WTC11 (cell line): Measurements from ENCODE around the gene PDGFRB. TPM values are rescaled to one million over a fixed set of nuclear protein-coding genes. Genes with fewer than 3 reads are reported as not detected.

ENCODE experiments used
- ATAC-seq: fragments of 200-7000 bp; cut with Tn5 transposase; 2 replicates; pipeline ENCODE4 v1.10.0; 2021; ENCODE audit warnings: mild to moderate bottlenecking, moderate library complexity
- CTCF ChIA-PET: fragments of 300-600 bp; sonication (Branson Sonifier 250); formaldehyde crosslinking; loops from one replicate; lab custom pipeline; 2021; ENCODE audit warnings: antibody characterized with exemption; lab: Charles Lee
- POLR2A ChIA-PET: fragments of 350-600 bp; sonication (Branson Sonifier 250); formaldehyde crosslinking; loops from one replicate; lab custom pipeline; 2021; ENCODE audit warnings: antibody characterized with exemption; lab: Charles Lee
- DNase-seq: peaks from one replicate; pipeline ENCODE4 v3.0.0; 2021; ENCODE audit warnings: low spot score
- H3K27ac Mint-ChIP-seq: 2 replicates; pipeline ENCODE4 v1.8.0; 2021; ENCODE audit warnings: mixed read lengths
- H3K27me3 Mint-ChIP-seq: 2 replicates; pipeline ENCODE4 v1.8.0; 2021; ENCODE audit warnings: low read depth, mild to moderate bottlenecking, moderate library complexity, mixed read lengths
- H3K36me3 Mint-ChIP-seq: 2 replicates; pipeline ENCODE4 v1.8.0; 2021; ENCODE audit warnings: mixed read lengths
- H3K4me1 Mint-ChIP-seq: 2 replicates; pipeline ENCODE4 v1.8.0; 2022; ENCODE audit warnings: mixed read lengths
- H3K4me3 Mint-ChIP-seq: 2 replicates; pipeline ENCODE4 v1.8.0; 2021; ENCODE audit warnings: mild to moderate bottlenecking, moderate library complexity, mixed read lengths
- H3K9me3 Mint-ChIP-seq: 2 replicates; pipeline ENCODE4 v1.8.0; 2021; ENCODE audit warnings: mixed read lengths
- CREB1 ChIP-seq: sonication (generic); formaldehyde crosslinking; IDR thresholded peaks from 2 replicates; pipeline ENCODE4 v1.8.0; 2023; ENCODE audit warnings: mild to moderate bottlenecking, missing genetic modification reagents
- FOXP1 ChIP-seq: sonication (generic); formaldehyde crosslinking; IDR thresholded peaks from 2 replicates; pipeline ENCODE4 v1.8.0; 2022; ENCODE audit warnings: missing genetic modification reagents, mild to moderate bottlenecking, moderate library complexity, borderline replicate concordance
- GRHL2 ChIP-seq: fragments of 250-450 bp; sonication (Bioruptor Pico); IDR thresholded peaks from 2 replicates; pipeline ENCODE4 v1.8.0; 2022; ENCODE audit warnings: mild to moderate bottlenecking, moderate library complexity; ENCODE audit not compliant: insufficient replicate concordance, severe bottlenecking
- HMGA2 ChIP-seq: fragments of 250-450 bp; sonication (Bioruptor Pico); IDR thresholded peaks from 2 replicates; pipeline ENCODE4 v1.4.0; 2021; ENCODE audit warnings: mild to moderate bottlenecking, moderate library complexity
- JUN ChIP-seq: sonication (generic); formaldehyde crosslinking; IDR thresholded peaks from 2 replicates; pipeline ENCODE4 v1.8.0; 2023; ENCODE audit warnings: mild to moderate bottlenecking, missing genetic modification reagents
- MYBL2 ChIP-seq: sonication (generic); formaldehyde crosslinking; IDR thresholded peaks from 2 replicates; pipeline ENCODE4 v1.8.1; 2023; ENCODE audit warnings: mild to moderate bottlenecking, moderate library complexity, missing genetic modification reagents
- NR2C2 ChIP-seq: sonication (generic); formaldehyde crosslinking; IDR thresholded peaks from 2 replicates; pipeline ENCODE4 v1.8.0; 2022; ENCODE audit warnings: mild to moderate bottlenecking, missing genetic modification reagents
- RORB ChIP-seq: fragments of 250-450 bp; sonication (Bioruptor Pico); IDR thresholded peaks from 2 replicates; pipeline ENCODE4 v1.9.0; 2021; ENCODE audit warnings: mild to moderate bottlenecking
- SOX15 ChIP-seq: fragments of 250-450 bp; sonication (Bioruptor Pico); IDR thresholded peaks from 2 replicates; pipeline ENCODE4 v1.9.0; 2021; ENCODE audit warnings: mild to moderate bottlenecking
- SP1 ChIP-seq: sonication (generic); formaldehyde crosslinking; conservative IDR thresholded peaks from 2 replicates; pipeline ENCODE4 v1.8.1; 2022; ENCODE audit warnings: missing genetic modification reagents
- TEAD1 ChIP-seq: sonication (generic); formaldehyde crosslinking; IDR thresholded peaks from 2 replicates; pipeline ENCODE4 v1.8.0; 2022; ENCODE audit warnings: mild to moderate bottlenecking, missing genetic modification reagents
- TEAD4 ChIP-seq: sonication (generic); formaldehyde crosslinking; IDR thresholded peaks from 2 replicates; pipeline ENCODE4 v1.8.0; 2022; ENCODE audit warnings: mild to moderate bottlenecking, missing genetic modification reagents
- ZNF121 ChIP-seq: sonication (generic); formaldehyde crosslinking; IDR thresholded peaks from 2 replicates; pipeline ENCODE4 v1.8.0; 2023; ENCODE audit warnings: missing genetic modification reagents
- ZNF317 ChIP-seq: sonication (generic); formaldehyde crosslinking; IDR thresholded peaks from 2 replicates; pipeline ENCODE4 v1.8.1; 2023; ENCODE audit warnings: low read depth, mild to moderate bottlenecking, moderate library complexity, missing genetic modification reagents, borderline replicate concordance
- ZNF416 ChIP-seq: fragments of 250-450 bp; sonication (Bioruptor Pico); IDR thresholded peaks from 2 replicates; pipeline ENCODE4 v1.9.0; 2021; ENCODE audit warnings: mild to moderate bottlenecking, inconsistent platforms
- total RNA-seq: library from RNA; stranded (reverse); gene quantifications from 3 replicates; pipeline ENCODE4 v1.2.3, GENCODE V29; 2021
- TF ChIP-seq, protein P1 (sequence below): sonication (generic); formaldehyde crosslinking; IDR thresholded peaks from 2 replicates; pipeline ENCODE4 v1.8.1; 2023; ENCODE audit warnings: mild to moderate bottlenecking, missing genetic modification reagents, moderate library complexity
- TF ChIP-seq, protein P2 (sequence below): sonication (generic); formaldehyde crosslinking; IDR thresholded peaks from 2 replicates; pipeline ENCODE4 v1.8.0; 2023; ENCODE audit warnings: missing genetic modification reagents
- TF ChIP-seq, protein P3 (sequence below): sonication (generic); formaldehyde crosslinking; IDR thresholded peaks from 2 replicates; pipeline ENCODE4 v1.8.1; 2022; ENCODE audit warnings: mild to moderate bottlenecking, moderate library complexity, missing genetic modification reagents
- TF ChIP-seq, protein P4 (sequence below): sonication (generic); formaldehyde crosslinking; IDR thresholded peaks from 2 replicates; pipeline ENCODE4 v1.8.1; 2022; ENCODE audit warnings: missing genetic modification reagents, borderline replicate concordance
- TF ChIP-seq, protein P5 (sequence below): fragments of 250-450 bp; sonication (Bioruptor Pico); conservative IDR thresholded peaks from 2 replicates; pipeline ENCODE4 v1.9.0; 2021; ENCODE audit warnings: mild to moderate bottlenecking

Gene PDGFRB
- total RNA-seq, 1 experiment from 2014 or later, result 5.1 TPM

DNA sequence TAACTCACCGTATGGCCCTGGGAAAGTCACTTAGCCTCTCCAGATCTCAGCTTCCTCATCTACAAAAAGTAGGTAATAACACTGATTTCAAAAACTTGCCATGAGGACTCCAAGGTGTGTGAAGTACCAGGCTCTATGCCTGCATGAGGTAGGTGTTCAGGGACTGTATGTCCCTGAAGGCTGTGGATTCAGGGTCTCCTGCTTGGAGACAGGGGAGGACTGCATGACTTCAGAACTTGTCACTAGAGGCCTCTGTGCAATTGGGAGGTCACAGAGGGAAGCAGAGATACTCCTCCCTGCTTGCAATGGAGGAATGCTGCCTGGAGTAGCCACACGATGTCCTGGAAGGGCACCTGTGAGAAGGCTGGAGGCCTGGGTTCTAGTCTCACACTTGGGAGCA lies 2.2 kb downstream of the PDGFRB start:
- peaks cover 6% of the 10 kb centered on the region for H3K27me3 Mint-ChIP-seq
- DNase-seq (no peak), ATAC-seq (no peak)
- no peak overlapping the region for H3K27ac Mint-ChIP-seq
- H3K36me3 Mint-ChIP-seq, result no peaks in the 10 kb centered on the region
- no peak overlapping the region for H3K4me3 Mint-ChIP-seq
- TF ChIP-seq TEAD4 (CRISPR knock-in tag), result no peak
- ChIA-PET POLR2A (no interaction called here), CTCF (interaction anchor here (0.6 to 2.3 kb wide), 4 partner anchors 23 to 44 kb away, joined by 3 to 8 read pairs (median 4); no protein-coding TSS in a partner anchor)
- H3K4me1 Mint-ChIP-seq, result peaks cover 26% of the 10 kb centered on the region
- H3K9me3 Mint-ChIP-seq, result no peaks in the 10 kb centered on the region

DNA sequence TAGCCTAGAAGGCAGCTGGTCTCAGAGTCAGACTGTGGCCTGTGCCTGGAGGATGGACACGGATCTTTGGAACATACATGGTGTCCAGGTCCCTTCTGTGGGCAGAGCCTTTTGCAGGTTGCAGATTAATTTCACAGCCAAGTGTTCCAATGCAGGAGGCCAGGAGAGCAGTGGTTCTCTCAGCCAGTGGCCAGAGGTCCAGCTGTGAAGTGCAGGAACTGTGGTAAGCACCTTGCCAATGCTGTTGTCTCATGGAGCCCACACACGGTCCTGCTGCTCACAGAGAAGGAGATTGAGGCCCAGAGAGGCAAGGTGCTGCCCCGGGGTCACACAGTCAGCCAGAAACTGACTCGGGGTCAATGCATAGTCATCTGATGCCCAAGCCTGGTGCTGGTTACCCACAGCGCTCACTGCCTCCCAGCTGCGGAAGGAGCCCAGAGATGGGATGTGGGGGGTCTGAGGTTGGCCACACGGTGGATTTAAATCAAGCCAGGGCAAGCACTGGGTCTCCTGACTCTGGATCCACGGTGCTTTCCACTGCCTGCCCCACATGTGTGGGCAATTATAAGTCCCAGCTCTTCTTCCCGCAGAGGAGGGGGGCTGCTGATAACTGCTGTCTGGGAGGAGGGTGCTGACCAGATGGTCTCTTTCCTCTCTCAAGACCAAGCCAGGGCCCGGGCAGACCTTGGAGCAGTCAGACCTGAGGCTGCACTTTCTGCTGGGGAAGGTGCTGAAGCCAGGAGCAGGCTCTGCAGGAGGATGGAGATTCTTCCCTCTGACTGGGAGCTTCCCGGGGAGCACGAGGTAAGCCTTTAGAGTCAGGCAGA lies 2.8 kb downstream of the PDGFRB start:
- no peaks in the 10 kb centered on the region for H3K9me3 Mint-ChIP-seq
- peaks cover 26% of the 10 kb centered on the region for H3K4me1 Mint-ChIP-seq
- no peak overlapping the region for H3K4me3 Mint-ChIP-seq
- ChIA-PET POLR2A (no interaction called here), CTCF (interaction anchor here (0.6 to 2.3 kb wide), 3 partner anchors 23 to 44 kb away, joined by 3 to 8 read pairs (median 4); no protein-coding TSS in a partner anchor)
- H3K27me3 Mint-ChIP-seq, result peaks cover 6% of the 10 kb centered on the region
- ATAC-seq (no peak), DNase-seq (no peak)
- H3K27ac Mint-ChIP-seq, result no peak overlapping the region
- H3K36me3 Mint-ChIP-seq, result no peaks in the 10 kb centered on the region
- no peak for TF ChIP-seq TEAD1
- TF ChIP-seq, all 79 proteins: peak for 0

DNA sequence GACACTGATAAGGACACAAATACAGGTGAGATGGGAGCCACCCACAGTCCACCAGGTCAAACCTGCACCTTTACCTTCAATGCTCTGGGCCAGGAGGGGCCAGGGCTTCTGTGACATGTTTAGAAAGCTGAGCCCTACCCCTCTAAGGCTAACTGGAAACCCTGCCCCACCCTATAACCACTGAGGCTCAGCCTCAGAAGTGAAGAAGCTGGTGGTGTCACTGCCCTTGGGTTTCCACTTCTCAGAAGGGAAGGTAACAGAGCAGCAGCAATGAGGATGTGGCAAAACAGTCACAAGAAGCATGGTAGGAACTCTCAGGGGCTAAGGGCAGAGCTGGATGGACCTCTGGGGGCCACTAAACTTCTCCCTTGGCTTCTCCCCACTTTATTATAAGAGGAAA lies 6.0 kb downstream of the PDGFRB start:
- no peaks in the 10 kb centered on the region for H3K9me3 Mint-ChIP-seq
- CTCF ChIA-PET, result no interaction called here
- ATAC-seq (no peak), DNase-seq (no peak)
- TF ChIP-seq, protein P1, sequence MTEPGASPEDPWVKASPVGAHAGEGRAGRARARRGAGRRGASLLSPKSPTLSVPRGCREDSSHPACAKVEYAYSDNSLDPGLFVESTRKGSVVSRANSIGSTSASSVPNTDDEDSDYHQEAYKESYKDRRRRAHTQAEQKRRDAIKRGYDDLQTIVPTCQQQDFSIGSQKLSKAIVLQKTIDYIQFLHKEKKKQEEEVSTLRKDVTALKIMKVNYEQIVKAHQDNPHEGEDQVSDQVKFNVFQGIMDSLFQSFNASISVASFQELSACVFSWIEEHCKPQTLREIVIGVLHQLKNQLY (CRISPR knock-in tag), result no peak
- TF ChIP-seq JUN (CRISPR knock-in tag) (no peak), RORB (CRISPR knock-in tag) (no peak), GRHL2 (CRISPR knock-in tag) (no peak), SP1 (CRISPR knock-in tag) (no peak), NR2C2 (CRISPR knock-in tag) (no peak), MYBL2 (CRISPR knock-in tag) (no peak), ZNF317 (CRISPR knock-in tag) (no peak), FOXP1 (CRISPR knock-in tag) (no peak)
- TF ChIP-seq, protein P2, sequence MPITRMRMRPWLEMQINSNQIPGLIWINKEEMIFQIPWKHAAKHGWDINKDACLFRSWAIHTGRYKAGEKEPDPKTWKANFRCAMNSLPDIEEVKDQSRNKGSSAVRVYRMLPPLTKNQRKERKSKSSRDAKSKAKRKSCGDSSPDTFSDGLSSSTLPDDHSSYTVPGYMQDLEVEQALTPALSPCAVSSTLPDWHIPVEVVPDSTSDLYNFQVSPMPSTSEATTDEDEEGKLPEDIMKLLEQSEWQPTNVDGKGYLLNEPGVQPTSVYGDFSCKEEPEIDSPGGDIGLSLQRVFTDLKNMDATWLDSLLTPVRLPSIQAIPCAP (CRISPR knock-in tag), result no peak
- TF ChIP-seq, protein P3, sequence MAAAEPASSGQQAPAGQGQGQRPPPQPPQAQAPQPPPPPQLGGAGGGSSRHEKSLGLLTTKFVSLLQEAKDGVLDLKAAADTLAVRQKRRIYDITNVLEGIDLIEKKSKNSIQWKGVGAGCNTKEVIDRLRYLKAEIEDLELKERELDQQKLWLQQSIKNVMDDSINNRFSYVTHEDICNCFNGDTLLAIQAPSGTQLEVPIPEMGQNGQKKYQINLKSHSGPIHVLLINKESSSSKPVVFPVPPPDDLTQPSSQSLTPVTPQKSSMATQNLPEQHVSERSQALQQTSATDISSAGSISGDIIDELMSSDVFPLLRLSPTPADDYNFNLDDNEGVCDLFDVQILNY (CRISPR knock-in tag), result no peak
- POLR2A ChIA-PET, result no interaction called here
- H3K4me1 Mint-ChIP-seq, result peaks cover 20% of the 10 kb centered on the region
- H3K27ac Mint-ChIP-seq, result no peak overlapping the region
- no peaks in the 10 kb centered on the region for H3K36me3 Mint-ChIP-seq
- H3K4me3 Mint-ChIP-seq, result no peak overlapping the region
- no peaks in the 10 kb centered on the region for H3K27me3 Mint-ChIP-seq

DNA sequence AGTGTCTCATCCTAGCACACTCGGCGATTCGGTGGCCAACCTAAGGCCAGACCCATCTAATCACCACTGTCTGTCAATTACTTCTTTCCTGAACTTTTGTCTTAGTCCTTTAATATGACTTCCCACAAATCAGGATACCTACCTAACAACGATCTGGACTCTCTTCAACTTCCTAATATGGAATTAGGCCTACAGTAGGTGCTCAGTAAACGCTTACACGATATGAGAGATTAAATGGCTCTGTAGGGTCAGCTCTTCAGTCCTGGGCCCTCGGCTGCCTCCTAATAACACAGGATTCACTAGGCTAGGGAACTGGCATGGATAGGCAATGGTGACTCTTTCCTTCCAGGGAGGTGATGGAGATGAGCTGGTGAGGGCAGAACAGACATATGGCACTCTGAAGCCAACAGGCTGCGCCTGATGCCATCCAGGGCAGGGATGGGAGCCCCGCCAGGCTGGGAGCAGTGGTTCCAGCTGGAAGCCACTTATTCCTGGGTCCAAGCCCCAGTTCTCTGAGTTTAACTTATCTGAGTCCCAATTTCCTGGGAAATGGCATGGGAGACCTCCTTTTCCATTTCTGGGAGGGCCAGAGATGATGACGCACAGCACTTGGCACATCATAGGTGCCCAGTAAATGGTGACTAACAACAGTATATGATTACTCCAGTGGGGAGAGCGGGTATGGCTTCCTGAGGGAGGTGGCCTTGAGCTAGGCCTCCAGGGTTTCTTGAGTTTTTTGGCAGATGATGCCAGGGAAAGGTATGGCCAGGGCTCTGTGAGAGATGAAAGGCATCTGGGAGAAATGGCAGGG lies 7.3 kb downstream of the PDGFRB start:
- ChIA-PET CTCF (no interaction called here), POLR2A (no interaction called here)
- Mint-ChIP-seq H3K4me1 (peaks cover 21% of the 10 kb centered on the region), H3K27me3 (no peaks in the 10 kb centered on the region; the same call in 1 of the 2 replicates), H3K4me3 (no peak overlapping the region), H3K36me3 (no peaks in the 10 kb centered on the region), H3K27ac (no peak overlapping the region; the same call in 1 of the 2 replicates), H3K9me3 (no peaks in the 10 kb centered on the region)
- ATAC-seq (no peak), DNase-seq (no peak)
- TF ChIP-seq, protein P4, sequence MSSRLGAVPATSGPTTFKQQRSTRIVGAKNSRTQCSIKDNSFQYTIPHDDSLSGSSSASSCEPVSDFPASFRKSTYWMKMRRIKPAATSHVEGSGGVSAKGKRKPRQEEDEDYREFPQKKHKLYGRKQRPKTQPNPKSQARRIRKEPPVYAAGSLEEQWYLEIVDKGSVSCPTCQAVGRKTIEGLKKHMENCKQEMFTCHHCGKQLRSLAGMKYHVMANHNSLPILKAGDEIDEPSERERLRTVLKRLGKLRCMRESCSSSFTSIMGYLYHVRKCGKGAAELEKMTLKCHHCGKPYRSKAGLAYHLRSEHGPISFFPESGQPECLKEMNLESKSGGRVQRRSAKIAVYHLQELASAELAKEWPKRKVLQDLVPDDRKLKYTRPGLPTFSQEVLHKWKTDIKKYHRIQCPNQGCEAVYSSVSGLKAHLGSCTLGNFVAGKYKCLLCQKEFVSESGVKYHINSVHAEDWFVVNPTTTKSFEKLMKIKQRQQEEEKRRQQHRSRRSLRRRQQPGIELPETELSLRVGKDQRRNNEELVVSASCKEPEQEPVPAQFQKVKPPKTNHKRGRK (CRISPR knock-in tag), result no peak
- TF ChIP-seq SOX15 (no peak), ZNF121 (CRISPR knock-in tag) (no peak), HMGA2 (CRISPR knock-in tag) (no peak), CREB1 (CRISPR knock-in tag) (no peak), ZNF416 (no peak)
- TF ChIP-seq, protein P5, sequence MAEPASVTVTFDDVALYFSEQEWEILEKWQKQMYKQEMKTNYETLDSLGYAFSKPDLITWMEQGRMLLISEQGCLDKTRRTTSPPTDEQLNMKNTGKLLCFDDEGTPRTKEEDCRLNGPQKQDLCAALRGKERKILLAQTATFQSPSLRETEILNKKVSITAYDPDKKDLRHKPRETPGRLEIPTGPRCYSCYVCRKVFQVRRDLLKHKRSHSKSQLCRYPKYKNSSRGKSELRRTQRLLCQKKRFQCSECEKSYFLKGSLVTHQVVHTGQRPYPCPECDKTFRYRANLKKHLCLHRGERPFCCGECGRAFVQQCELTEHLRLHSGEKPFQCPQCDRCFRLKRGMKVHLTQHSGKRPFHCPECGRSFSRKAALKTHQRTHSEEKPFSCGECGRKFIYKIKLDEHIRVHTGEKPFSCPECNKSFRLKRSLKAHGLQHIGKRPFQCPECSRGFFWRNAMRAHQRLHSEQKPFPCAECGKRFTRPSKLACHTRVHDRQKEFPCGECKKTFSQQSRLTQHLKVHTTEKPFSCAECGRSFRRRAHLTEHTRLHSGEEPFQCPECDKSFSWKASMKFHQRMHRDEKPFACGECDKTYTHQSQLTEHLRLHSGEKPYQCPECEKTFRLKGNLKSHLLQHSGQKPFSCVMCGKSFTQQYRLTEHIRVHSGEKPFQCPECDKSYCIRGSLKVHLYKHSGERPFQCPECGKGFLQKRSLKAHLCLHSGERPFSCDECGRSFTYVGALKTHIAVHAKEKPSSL, result no peak
